GM18505 (cell line): Measurements from ENCODE around the gene TMEM40.
"Not testable (repeated sequence)": the region's sequence is repeated elsewhere in the genome, so short reads cannot be mapped to it uniquely, and the experiment has no call there.

Experiments used
- ATAC-seq: cut with Tn5 transposase; IDR thresholded peaks from one replicate; pipeline ENCODE4 v1.9.1; 2021; ENCODE audit not compliant: unreplicated experiment
- POLR2A ChIP-seq: IDR thresholded peaks from 4 replicates; pipeline ENCODE4 v1.6.1; 2011; ENCODE audit warnings: borderline replicate concordance; ENCODE audit not compliant: insufficient read depth, insufficient read length; ENCODE audit errors: extremely low read depth

Gene TMEM40

DNA sequence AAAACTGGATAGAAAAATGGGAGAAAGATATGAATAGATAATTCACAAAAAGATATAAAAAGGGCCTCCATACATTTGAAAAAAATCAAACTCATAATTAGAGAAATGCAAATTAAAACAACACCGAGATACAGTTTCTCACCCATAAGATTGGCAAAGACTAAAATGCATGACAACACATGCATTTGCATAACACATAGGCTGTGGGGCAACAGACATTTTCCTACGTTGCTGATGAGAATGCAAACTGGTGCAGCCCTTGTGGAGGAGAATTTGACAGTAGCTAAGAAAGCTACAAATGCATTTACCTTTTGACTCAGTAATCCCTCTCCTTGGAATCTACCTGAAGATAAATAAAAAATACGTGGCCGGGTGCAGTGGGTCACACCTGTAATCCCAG is 26.0 kb upstream of the TMEM40 start:
- TF ChIP-seq POLR2A, result no peak
- ATAC-seq, result no peak

DNA sequence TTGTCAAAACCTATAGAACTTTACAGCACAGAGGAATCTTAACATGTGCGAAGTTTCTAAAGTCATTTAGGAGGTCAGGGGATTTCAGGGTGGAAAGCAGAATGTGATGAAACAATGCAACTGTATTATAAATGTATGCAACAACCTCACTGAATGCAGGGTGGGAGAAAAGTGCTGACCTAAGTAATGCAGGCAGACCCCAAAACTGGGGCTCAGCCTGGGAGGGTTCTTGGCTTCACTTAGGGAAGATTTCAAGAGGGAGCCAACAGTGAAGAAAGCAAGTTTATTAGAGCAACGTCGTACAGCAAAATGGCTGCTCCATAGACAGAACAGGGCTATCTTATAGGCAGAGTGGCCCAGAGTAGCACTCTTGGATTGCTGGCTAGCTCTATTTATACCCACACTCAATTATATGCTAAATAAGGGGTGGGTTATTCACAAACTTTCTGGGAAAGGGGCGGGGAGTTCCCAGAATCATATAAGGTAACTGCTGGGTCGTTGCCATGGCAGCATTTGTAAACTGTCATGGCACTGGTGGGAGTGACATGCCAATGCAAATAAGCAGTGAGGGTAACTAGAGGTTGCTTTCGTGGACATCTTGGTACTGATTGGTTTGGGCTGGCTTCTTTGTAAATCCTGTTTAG is 23.2 kb upstream of the TMEM40 start:
- no peak for ATAC-seq
- TF ChIP-seq POLR2A, result no peak

DNA sequence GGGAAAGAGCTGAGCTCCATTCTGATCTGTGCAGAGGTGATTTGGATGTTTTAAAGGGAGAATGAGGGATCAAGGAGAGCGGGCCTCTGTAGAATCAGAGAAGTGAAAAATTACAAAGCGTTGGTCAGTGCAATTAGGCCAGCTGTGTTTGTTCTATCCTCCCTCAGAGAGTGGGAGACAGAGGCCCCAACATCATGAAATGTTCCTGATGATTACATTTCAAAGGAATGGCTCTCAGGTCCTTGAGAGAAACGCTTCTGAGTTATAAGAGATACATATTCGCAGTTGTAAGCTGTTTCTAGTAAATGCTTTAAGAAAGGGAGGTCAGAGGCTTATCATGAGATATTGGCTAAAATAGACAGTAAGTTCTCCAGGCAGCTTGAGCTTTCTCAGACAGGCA is 21.7 kb upstream of the TMEM40 start:
- no peak for ATAC-seq

GRCh38 chr3:12777171-12777570 is 18.1 kb upstream of the TMEM40 start:
- no peak for TF ChIP-seq POLR2A
- ATAC-seq, result no peak

More for the DNA sequence above, 21.7 kb upstream of the TMEM40 start:
- TF ChIP-seq POLR2A, result no peak

- ATAC-seq, result not testable (repeated sequence)
Observed at GRCh38 chr3:12775970-12776369, 16.9 kb upstream of the TMEM40 start.

- no peak for ATAC-seq
- TF ChIP-seq POLR2A, result no peak
Observed at GRCh38 chr3:12775226-12775625, 16.2 kb upstream of the TMEM40 start.

- ATAC-seq, result no peak
- TF ChIP-seq POLR2A, result no peak
Observed at GRCh38 chr3:12774619-12775018, 15.6 kb upstream of the TMEM40 start.

- no peak for ATAC-seq
- no peak for TF ChIP-seq POLR2A
Observed at GRCh38 chr3:12773710-12774086, 14.6 kb upstream of the TMEM40 start.

GRCh38 chr3:12773030-12773709 is 14.1 kb upstream of the TMEM40 start:
- ATAC-seq, result no peak
- no peak for TF ChIP-seq POLR2A

DNA sequence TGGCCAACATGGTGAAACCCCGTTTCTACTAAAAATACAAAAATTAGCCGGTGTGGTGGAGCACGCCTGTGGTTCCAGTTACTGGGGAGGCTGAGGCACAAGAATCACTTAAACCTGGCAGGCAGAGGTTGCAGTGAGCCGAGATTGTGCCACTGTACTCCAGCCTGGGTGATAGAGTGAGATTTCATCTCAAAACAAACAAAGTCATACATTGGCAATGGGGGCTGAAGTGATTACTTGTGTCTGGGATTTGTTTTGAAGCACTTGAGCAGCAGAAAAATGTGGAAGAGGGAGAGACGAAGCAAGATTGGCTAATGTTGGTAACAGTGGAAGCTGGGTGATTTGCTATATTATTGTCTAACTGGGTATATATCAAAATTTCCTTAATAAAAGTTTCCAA is 13.4 kb upstream of the TMEM40 start:
- TF ChIP-seq POLR2A, result no peak
- ATAC-seq, result no peak

DNA sequence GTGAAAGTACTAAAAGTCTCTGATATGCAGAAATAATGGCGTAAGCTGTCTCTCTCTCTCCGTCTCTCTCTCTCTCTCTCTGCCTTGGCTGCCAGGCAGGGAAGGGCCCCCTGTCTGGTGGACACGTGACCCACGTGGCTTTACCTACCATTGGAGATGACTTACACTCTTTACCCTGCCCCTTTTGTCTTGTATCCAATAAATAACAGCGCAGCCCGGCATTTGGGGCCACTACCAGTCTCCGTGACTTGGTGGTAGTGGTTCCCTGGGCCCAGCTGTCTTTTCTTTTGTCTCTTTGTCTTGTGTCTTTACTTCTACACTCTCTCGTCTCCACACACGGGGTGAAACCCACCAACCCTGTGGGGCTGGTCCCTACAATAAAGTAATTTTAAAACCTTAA is 12.2 kb upstream of the TMEM40 start:
- no peak for TF ChIP-seq POLR2A
- ATAC-seq, result no peak

DNA sequence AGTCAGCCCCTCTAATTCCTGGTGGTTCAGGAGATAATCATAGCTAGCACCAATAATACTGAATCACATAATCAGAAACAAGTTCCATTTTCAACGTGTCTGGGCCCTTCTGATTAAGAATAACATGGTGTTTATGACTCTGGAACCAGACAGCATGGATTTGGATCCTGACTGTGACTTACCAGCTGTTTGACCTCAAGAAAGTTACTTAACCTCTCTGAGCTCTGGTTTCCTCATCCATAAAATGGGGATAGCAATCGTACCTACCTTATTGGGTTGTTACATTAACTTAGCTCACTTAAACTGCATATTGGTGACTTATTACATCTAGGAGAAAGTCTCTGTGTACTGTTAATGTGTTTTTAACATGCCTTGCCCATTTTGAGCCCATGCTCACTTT is 10.7 kb upstream of the TMEM40 start:
- TF ChIP-seq POLR2A, result no peak
- no peak for ATAC-seq

DNA sequence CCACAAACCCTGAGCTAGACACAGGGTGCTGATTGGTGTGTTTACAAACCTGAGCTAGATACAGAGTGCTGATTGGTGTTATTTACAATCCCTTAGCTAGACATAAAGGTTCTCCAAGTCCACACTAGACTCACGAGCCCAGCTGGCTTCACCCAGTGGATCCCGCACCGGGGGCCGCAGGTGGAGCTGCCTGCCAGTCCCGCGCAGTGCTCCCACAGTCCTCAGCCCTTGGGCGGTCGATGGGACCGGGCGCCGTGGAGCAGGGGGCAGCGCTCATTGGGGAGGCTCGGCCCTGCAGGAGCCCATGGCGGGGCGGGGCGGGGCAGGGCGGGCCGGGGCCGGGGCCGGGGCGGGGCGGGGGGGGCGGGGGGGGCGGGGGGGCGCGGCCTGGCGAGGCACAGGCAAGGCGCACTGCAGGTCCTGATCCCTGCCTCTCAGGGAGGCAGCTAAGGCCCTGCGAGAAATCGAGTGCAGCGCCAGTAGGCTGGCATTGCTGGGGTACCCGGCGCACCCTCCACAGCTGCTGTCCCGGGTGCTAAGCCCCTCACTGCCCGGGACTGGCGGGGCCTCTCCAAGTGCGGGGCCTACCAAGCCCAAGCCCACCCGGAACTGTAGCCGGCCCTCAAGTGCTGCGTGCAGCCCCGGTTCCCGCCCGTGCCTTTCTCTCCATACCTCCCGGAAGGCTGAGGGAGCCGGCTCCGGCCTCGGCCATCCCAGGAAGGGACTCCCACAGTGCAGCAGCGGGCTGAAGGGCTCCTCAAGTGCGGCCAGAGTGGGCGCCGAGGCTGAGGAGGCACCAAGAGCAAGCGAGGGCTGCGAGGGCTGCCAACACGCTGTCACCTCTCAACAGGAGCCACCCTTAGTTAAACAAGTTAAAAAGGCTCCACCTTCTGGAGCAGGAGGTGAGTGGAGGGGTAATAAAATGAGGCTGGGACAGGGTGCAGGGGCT is 9.8 kb upstream of the TMEM40 start:
- no peak for TF ChIP-seq POLR2A
- no peak for ATAC-seq

DNA sequence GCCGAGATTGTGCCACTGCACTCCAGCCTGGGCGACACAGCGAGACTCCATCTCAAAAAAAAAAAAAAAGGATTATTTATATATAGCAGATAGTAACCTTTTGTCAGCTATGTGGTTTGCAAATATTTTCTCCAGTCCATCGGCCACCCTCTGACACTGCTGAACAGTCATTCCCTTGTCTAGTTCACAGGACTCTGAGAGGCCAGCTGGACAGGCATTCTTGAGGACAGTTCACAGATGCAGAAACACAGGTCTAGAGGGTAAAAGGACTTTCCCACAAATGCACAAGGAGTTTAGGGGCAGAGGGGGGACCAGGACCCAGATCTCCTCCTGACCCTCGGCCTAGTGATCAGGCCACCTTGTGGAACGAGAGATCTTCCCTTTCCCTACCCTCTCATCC is 7.5 kb upstream of the TMEM40 start:
- no peak for ATAC-seq
- TF ChIP-seq POLR2A, result no peak
